Activated CD4-positive, alpha-beta T cell treated with anti-CD3 and anti-CD28 coated beads, Interleukin-2, amount 50 U/mL, for 16 hours (primary cell): ENCODE results near the gene CCNA2.
A peak's percentile ranks its signal among the peaks of the same experiment; 100 is the strongest.

Source experiments
- DNase-seq: peaks from one replicate; pipeline ENCODE4 v3.0.0-alpha.2; 2020

The CCNA2 gene

DNA sequence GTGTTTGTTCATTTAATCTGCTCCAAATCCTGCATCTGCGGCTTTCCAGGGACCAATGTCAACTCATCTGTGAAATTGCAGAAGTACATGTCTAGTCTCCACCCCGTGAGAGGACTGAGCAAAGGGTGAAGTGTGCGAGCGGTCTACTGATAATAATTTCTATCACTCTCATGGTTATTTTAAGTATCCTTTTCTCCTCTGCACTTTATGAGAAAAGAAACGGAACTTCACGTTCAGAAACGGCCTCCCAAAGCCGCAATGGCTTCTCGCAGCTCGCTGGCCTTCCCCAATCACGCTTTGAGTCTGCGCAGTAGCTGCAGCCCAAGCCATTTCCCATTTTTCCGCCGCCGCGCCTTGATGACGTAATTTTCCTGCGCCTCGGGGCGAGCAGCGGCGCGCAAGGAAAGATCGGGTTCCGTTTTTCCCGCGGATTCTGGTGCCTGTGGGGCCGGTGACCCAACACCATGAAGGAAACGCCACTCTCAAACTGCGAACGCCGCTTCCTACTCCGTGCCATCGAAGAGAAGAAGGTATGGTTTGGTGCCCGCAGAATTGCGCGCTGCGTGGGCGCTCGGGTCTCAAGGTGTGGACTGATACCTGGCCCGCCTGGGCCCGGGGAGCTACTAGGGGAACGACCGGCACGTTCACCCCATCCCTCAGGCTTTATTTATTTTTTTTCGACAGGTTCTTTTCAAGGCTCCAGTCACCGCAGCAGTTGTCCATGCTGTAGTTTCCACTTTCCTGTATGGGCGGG, 22.5 kb downstream of the CCNA2 start, which contains the start of gene EXOSC9:
TSS of gene EXOSC9 (plus strand) at position 363 of the 754 bp plus-strand sequence. CDS start at position 465, 102 bp downstream.
- DNase-seq = peak; percentile 94

GRCh38 chr4:121800638-121800960, 23.1 kb downstream of the CCNA2 start:
- DNase-seq = no peak

DNA sequence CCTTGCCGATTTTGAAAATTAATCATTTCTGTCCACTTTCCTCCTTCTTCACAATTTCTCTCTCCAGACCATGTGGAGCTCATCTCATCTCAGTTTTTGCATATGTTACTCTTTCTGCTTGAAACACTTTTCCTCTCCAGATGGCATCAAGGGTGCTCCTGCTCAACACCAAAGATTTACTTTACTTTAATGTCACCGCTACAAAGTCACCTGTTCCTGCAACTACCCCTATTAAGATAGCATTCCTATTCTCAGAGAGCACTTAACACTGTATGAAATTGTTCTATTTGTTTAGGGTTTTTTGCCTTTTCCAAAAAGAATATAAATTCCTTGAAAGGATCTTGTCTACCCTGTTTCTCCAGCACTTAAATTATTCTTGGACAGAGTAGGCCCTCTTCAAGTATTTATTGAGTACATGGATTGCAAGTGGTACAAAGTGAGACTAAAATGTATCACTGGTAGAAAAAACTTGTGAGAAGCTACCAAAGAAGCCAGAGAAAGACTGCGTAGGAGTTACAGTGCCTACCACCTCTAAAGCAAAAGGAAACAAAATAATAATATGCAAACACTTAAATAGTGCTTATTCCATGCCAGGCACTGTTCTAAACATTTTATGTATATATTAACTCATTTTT, 23.7 kb downstream of the CCNA2 start:
- DNase-seq = no peak

DNA sequence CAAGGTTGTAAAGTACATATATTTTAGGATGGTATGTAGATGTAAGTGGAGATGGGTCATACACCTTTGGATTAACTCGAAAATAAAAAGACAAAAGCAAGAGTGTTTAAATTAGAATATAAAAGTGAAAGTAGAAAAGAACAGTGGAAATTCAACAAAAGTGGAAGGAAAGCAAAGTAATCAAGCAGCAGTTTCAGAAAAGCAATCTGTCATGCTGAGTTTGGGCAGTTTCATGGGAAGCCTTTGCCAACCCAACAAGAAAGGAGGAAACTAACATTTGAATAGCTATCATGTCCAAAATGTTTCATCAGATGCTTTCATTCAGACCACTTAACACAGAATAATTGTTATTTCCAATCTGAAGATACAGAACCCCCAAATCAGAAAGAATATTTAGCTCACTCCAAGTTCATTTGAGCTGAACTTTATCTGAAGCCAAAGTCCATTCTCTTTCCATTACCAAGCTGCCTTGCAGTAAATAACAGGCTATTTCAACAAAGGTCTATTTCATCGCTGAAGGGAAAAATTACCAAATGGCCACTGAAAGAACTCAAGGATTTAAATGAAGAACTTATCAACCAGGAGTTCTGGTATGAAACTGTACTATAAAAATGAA, 24.4 kb downstream of the CCNA2 start:
- no peak for DNase-seq

DNA sequence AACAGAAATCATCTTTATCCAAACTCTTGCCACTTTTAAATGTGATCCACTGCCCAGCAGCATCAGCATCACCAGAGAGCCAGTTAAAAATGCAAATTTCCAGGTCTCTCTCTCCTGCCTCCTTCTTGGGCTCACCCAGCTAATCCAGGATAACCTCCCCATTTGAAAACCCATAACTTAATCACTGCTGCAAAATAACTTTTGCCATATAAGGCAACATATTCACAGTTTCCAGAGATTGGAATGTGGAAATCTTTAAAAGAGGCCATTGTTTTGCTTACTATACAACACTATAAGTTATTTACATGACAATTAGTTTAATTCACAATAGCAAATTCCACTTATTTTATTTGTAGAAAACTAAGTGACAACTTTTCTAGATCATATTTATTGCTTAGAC, 27.4 kb downstream of the CCNA2 start:
- no peak for DNase-seq

DNA sequence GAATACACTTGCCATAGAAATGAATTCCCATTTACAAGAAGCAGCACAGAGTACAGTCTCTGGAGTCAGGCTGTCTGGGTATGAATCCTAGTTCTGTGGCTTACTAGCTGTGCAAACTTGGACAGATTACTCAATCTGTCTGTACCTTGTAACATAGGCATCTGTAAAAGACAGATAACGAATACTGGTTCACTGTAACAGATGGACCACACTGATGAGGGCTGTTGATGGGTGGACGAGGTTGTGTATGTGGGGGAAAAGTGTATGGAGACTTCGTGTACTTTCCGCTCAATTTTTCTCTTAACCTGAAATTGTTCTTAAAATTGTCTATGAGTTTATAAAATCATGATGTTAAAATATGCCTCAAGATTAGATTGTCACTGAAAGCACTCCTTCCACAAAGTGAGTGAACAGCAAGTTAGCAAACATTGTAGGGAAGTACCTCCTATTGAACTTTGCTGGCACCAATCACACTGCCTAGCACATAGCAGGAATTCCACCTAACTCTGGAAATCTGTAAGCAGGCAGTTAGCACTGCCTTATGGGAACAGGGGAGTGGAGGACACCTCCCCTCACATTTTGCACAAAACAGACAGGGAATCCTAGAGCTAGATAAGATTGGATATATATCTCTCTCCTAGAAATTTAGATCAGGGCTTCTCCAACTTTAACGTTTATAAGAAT, 29.0 kb downstream of the CCNA2 start:
- no peak for DNase-seq

DNA sequence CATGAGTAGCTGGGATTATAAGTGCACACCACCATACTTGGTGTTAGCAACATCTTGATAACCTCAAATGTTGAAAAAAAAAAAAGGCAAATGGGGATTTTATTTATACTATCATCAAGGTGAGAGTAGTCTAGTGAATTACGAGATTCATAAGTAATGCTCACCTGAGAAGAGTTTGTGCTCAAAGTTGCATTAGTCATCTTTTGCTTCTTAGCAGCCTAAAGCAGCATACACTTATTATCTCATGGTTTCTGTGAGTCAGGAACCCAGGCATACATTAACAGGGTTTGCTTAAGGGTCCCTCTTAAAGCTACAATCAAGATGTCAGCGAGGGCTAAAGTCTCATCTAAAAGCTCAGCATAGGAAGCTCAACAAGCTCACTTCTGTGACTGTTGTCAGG, 30.7 kb downstream of the CCNA2 start:
- no peak for DNase-seq

DNA sequence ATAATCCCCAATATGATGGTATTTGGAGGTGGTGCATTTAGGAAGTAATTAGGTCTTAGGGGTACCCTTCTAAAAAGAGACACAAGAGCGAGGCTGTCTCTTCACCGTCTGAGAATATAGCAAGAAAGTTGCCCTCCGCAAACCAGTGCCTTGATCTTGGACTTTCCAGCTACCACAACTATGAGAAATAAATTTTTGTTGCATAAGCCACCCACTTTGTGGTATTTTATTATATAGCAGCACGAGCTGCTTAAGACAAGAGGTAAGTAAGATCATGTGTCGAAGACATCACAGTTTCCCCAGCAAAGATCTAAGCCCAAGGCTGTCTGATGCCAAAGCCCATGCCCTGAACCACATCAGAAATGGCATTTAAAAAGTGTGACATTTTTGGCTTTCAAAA, 32.2 kb downstream of the CCNA2 start:
- DNase-seq = no peak

DNA sequence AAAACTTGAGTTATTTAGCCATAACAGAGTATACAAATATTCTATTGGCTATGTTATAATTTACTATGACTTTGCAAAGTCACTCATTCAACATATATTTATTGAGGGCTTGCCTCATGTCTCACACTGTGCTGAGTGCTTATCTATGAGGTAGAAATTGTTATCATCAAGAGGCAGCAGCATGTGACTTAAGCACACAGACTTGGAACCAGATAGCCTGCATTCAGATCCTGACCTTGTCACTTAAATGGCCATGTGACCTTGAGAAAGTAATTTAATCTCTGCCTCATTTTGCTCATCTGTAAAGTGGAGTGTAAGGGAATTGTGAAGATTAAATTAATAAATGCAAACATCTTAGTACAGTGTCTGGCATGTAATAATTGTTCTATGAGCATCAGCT, 32.7 kb downstream of the CCNA2 start:
- no peak for DNase-seq

DNA sequence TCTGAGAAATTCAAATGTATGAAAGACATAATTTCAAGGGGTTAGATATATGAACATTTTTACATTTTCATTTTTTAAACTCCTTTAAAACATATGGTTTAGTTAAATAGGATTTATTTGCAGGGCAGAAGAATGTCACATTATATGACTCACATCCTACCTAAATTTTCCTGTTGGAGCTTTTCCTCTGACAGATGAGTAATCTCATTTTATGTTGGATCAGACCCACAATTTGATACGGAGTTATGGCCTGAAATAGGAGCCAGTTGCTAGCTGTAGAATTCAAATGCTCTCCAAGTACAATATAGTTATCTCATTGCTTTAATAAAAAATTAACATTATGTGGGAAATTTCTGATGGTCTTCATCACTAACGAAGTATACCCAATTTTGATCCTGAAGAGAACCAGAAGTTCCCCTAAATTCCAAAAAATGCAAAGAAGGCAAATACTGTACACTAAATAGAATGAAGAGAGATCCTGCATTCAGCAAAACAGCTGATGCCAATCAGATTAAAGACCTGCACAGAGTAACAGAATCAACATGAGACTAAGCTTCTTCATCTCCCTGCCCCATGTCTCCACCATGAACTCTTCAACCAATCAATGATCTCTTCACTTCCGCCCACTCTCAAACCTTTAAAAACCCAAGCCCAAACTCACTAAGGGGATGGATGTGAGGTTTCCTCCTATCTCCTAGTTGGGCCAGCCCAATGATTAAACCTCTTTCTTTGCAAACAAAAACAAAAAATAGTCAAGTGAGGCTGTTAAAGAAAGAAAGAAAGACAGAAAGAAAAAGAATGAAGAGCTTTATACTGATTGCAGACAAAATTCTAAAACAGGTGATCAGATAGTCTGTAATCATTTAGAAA, 33.5 kb downstream of the CCNA2 start:
- no peak for DNase-seq

DNA sequence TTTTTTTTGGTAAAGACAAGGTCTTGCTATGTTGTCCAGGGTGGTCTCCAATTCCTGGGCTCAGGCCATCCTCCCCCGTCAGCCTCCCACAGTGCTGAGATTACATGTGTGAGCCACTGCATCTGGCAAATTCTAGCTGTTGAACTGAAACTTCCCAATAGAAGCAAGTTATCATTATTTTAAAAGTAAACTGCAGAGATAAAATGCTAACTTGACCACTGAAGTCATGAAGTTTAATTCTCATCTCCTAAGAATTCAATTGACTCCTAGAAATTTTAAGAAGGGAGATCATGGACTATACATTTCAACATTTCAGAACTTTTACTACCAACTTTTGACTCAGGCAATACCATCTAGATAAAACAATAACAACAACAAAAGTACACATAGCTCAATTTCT, 34.2 kb downstream of the CCNA2 start:
- no peak for DNase-seq

GRCh38 chr4:121788896-121789295, 34.8 kb downstream of the CCNA2 start:
- peak; percentile 53 for DNase-seq

- DNase-seq = no peak
Measured at GRCh38 chr4:121786221-121786620, 37.5 kb downstream of the CCNA2 start.

DNA sequence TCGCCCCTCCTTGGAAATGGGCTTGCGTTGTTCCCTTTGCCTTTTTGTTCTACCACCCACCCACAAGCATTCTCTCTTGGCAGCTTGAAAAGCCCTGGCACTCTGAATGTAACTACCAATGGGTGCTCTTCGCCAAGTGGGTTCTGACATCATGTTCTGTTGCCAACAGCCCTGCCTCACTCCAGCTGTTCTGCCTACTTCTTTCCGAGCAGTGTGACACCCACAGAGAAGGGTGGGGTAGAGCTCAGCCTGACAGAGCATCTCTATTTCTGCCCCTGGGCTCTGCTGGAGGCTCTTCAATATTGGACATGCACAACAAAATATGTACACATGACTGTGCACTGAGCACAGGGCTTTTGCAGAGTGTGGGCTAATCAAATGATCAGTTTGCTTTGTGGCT, 38.2 kb downstream of the CCNA2 start:
- DNase-seq = no peak

GRCh38 chr4:121784975-121785374, 38.7 kb downstream of the CCNA2 start:
- DNase-seq = no peak

- DNase-seq = no peak
Measured at GRCh38 chr4:121784401-121784800, 39.3 kb downstream of the CCNA2 start.

DNA sequence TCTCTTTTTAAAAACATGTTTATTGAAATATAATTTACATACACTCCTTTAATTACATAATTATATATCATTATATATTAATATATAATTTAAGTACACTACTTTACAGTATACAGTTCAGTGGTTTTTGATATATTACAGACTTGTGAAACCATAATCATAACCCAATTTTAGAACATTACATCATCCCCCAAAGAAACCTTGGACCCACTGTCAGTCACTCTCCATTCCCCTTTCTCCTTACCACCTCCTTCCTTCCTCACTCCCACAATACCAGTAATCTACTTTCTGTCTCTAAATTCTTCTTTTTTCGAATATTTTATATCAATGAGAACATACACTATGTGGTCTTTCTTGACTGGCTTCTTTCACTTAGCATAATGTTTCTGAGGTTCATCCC, 40.5 kb downstream of the CCNA2 start:
- DNase-seq = no peak

GRCh38 chr4:121778991-121779628, 44.6 kb downstream of the CCNA2 start:
- no peak for DNase-seq

DNA sequence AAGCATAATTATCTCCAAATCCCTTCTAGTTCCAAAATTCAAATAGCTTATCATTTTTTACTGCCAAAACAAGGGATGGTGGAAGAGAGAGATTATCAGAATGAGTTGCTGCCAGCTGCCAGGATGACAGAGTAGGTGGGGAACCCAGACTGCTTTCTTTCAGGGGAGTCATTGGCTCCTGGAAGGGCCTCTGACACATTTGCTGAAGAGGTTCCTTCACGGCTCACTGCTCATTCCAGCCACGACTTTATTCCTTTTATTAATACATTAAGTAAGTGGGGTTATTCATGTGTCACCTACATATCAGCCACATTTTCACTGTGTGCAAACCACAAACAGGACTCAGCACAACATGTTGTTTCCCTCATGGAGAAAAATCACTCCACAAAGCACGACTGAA, 46.1 kb downstream of the CCNA2 start:
- no peak for DNase-seq

GRCh38 chr4:121776610-121777401, 46.9 kb downstream of the CCNA2 start:
- DNase-seq = no peak

DNA sequence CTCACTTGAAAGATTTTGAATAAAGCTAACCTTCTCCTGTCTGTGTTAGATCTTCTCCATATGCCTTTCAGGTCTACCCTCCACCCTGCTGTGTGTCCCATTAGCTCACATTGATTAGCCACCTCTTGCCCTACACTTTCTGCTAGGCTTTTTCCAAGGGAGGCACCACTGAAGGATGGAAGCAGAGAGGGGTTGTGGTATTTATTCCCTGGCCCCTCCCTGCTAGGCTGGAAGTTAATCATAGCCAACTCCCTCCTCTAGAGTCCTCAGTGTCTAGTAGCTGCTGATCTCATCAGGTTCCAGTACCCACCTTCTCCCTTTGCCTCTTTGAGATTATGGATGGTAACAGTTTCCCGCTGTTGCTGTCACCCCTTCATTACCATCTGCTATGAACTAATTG, 49.8 kb downstream of the CCNA2 start:
- DNase-seq = no peak
